H9 (cell line): Measurements from ENCODE around the gene DAAM1. TPM values are rescaled to one million over a fixed set of nuclear protein-coding genes. Genes with fewer than 3 reads are reported as not detected.

ENCODE experiments used
- DNase-seq: peaks from one replicate; pipeline ENCODE4 v3.0.0-alpha.2; 2017
- H2AFZ ChIP-seq: one replicate; pipeline ENCODE4 v1.6.1; 2013; ENCODE audit warnings: mild to moderate bottlenecking, low read length, control low read depth, moderate library complexity
- H2AK5ac ChIP-seq: 2 replicates; pipeline ENCODE4 v1.6.1; 2013; ENCODE audit warnings: low read length, control low read depth, mixed read lengths; ENCODE audit not compliant: insufficient read length
- H2BK120ac ChIP-seq: one replicate; pipeline ENCODE4 v1.6.1; 2013; ENCODE audit warnings: low read depth, mild to moderate bottlenecking, low read length, control low read depth, inconsistent platforms; ENCODE audit not compliant: poor library complexity, severe bottlenecking
- H2BK12ac ChIP-seq: 2 replicates; pipeline ENCODE4 v1.6.1; 2013; ENCODE audit warnings: low read length, control low read depth, mixed read lengths, low read depth; ENCODE audit not compliant: insufficient read length
- H2BK15ac ChIP-seq: 2 replicates; pipeline ENCODE4 v1.6.1; 2013; ENCODE audit warnings: low read depth, low read length, control low read depth
- H2BK20ac ChIP-seq: one replicate; pipeline ENCODE4 v1.6.1; 2013; ENCODE audit warnings: low read depth, mild to moderate bottlenecking, low read length, control low read depth, inconsistent platforms; ENCODE audit not compliant: poor library complexity, severe bottlenecking
- H2BK5ac ChIP-seq: 2 replicates; pipeline ENCODE4 v1.6.1; 2013; ENCODE audit warnings: low read length, control low read depth, mixed read lengths; ENCODE audit not compliant: insufficient read length
- H3K14ac ChIP-seq: 2 replicates; pipeline ENCODE4 v1.6.1; 2013; ENCODE audit warnings: low read length, control low read depth; ENCODE audit not compliant: insufficient read depth
- H3K18ac ChIP-seq: 2 replicates; pipeline ENCODE4 v1.6.1; 2013; ENCODE audit warnings: low read depth, mild to moderate bottlenecking, mixed read lengths, low read length, control low read depth; ENCODE audit not compliant: insufficient read length
- H3K23ac ChIP-seq: 2 replicates; pipeline ENCODE4 v1.6.1; 2013; ENCODE audit warnings: low read length, control low read depth, mixed read lengths, low read depth; ENCODE audit not compliant: insufficient read length
- H3K23me2 ChIP-seq: 2 replicates; pipeline ENCODE4 v1.6.1; 2013; ENCODE audit warnings: low read depth, mild to moderate bottlenecking, mixed read lengths, low read length, control low read depth; ENCODE audit not compliant: insufficient read length, poor library complexity, severe bottlenecking
- H3K27ac ChIP-seq: 2 replicates; pipeline ENCODE4 v1.5.1; 2013; ENCODE audit warnings: low read length, control low read depth, mixed read lengths, low read depth; ENCODE audit not compliant: insufficient read length
- H3K27me3 ChIP-seq: 2 replicates; pipeline ENCODE4 v1.6.1; 2013; ENCODE audit warnings: low read length, control low read depth, inconsistent platforms; ENCODE audit not compliant: insufficient read depth
- H3K4ac ChIP-seq: 2 replicates; pipeline ENCODE4 v1.6.1; 2013; ENCODE audit warnings: low read depth, mild to moderate bottlenecking, control low read depth, inconsistent platforms, low read length, moderate library complexity
- H3K4me1 ChIP-seq: 2 replicates; pipeline ENCODE4 v1.6.1; 2013; ENCODE audit warnings: low read length, control low read depth, inconsistent platforms; ENCODE audit not compliant: insufficient read depth
- H3K4me2 ChIP-seq: 2 replicates; pipeline ENCODE4 v1.6.1; 2013; ENCODE audit warnings: low read length, control low read depth, mixed read lengths; ENCODE audit not compliant: insufficient read length, insufficient read depth
- H3K56ac ChIP-seq: 2 replicates; pipeline ENCODE4 v1.6.1; 2013; ENCODE audit warnings: low read depth, mild to moderate bottlenecking, mixed read lengths, low read length, control low read depth; ENCODE audit not compliant: insufficient read length
- H3K79me1 ChIP-seq: 2 replicates; pipeline ENCODE4 v1.6.1; 2013; ENCODE audit warnings: low read depth, mild to moderate bottlenecking, moderate library complexity, low read length, control low read depth, inconsistent platforms; ENCODE audit not compliant: insufficient read depth, poor library complexity, severe bottlenecking
- H3K79me2 ChIP-seq: 2 replicates; pipeline ENCODE4 v1.6.1; 2013; ENCODE audit warnings: low read length, control low read depth, inconsistent platforms; ENCODE audit not compliant: insufficient read depth
- H3K9ac ChIP-seq: 2 replicates; pipeline ENCODE4 v1.6.1; 2013; ENCODE audit warnings: low read length, control low read depth, mixed read lengths; ENCODE audit not compliant: insufficient read length; ENCODE audit errors: extremely low read depth
- H3K9me3 ChIP-seq: one replicate; pipeline ENCODE4 v1.6.1; 2013; ENCODE audit warnings: low read depth, low read length, inconsistent platforms; ENCODE audit not compliant: control insufficient read depth
- H3T11ph ChIP-seq: one replicate; pipeline ENCODE4 v1.6.1; 2013; ENCODE audit warnings: mild to moderate bottlenecking, low read length, control low read depth, inconsistent platforms
- H4K20me1 ChIP-seq: one replicate; pipeline ENCODE4 v1.6.1; 2013; ENCODE audit not compliant: control insufficient read depth, insufficient read length, insufficient read depth
- H4K5ac ChIP-seq: 2 replicates; pipeline ENCODE4 v1.6.1; 2013; ENCODE audit warnings: low read depth, mild to moderate bottlenecking, mixed read lengths, low read length, control low read depth; ENCODE audit not compliant: insufficient read length
- H4K8ac ChIP-seq: replicated peaks from 2 replicates; pipeline ENCODE4 v1.6.1; 2013; ENCODE audit warnings: low read length, control low read depth, mixed read lengths, low read depth; ENCODE audit not compliant: insufficient read length
- H4K91ac ChIP-seq: 2 replicates; pipeline ENCODE4 v1.6.1; 2013; ENCODE audit warnings: low read depth, mild to moderate bottlenecking, moderate library complexity, mixed read lengths, low read length, control low read depth; ENCODE audit not compliant: insufficient read length
- H3K27ac Mint-ChIP-seq, 3 experiments: 2 replicates in 2 of 3; 3 replicates in 1 of 3; pipeline ENCODE4 v1.8.0; 2020 to 2021; ENCODE audit warnings: mixed read lengths in 3 of 3, mild to moderate bottlenecking in 1 of 3, moderate library complexity in 1 of 3
- H3K27me3 Mint-ChIP-seq: 2 replicates; pipeline ENCODE4 v1.8.0; 2021; ENCODE audit warnings: low read depth, mild to moderate bottlenecking, moderate library complexity, mixed read lengths
- H3K36me3 Mint-ChIP-seq, 3 experiments: 2 replicates in 2 of 3; 3 replicates in 1 of 3; pipeline ENCODE4 v1.8.0; 2020 to 2021; ENCODE audit warnings: low read depth in 3 of 3, mixed read lengths in 3 of 3; ENCODE audit not compliant: insufficient read depth in 1 of 3
- H3K4me1 Mint-ChIP-seq, 2 experiments: 2 replicates each; pipeline ENCODE4 v1.8.0; 2020; ENCODE audit warnings: mixed read lengths in 2 of 2
- H3K4me3 Mint-ChIP-seq, 2 experiments: 2 replicates in 1 of 2; 3 replicates in 1 of 2; pipeline ENCODE4 v1.8.0; 2020 to 2021; ENCODE audit warnings: mild to moderate bottlenecking in 2 of 2, mixed read lengths in 2 of 2, moderate library complexity in 1 of 2
- H3K9me3 Mint-ChIP-seq, 2 experiments: 2 replicates in 1 of 2; 3 replicates in 1 of 2; pipeline ENCODE4 v1.8.0; 2020; ENCODE audit warnings: mild to moderate bottlenecking in 2 of 2, mixed read lengths in 2 of 2, moderate library complexity in 1 of 2
- CTCF ChIP-seq: fragments of 200-600 bp; sonication (generic); conservative IDR thresholded peaks from 3 replicates; pipeline ENCODE4 v1.8.0; 2021; ENCODE audit warnings: antibody characterized with exemption, mild to moderate bottlenecking
- WGBS: extraction: QIAGEN DNeasy Blood & Tissue Kit; methylation state at CpG from one replicate; pipeline ENCODE4 v1.1.7; 2013; ENCODE audit warnings: missing lambda C conversion rate, low lambda C conversion rate, mixed read lengths; ENCODE audit not compliant: insufficient read length; ENCODE audit errors: extremely low coverage; 5-methylcytosine and 5-hydroxymethylcytosine counted together
- total RNA-seq: library from RNA; stranded (reverse); gene quantifications from 2 replicates; pipeline ENCODE4 v1.2.1, GENCODE V29; 2021

DAAM1 gene
- total RNA-seq, 1 experiment from 2014 or later: 19.5 TPM

GRCh38 chr14:59292028-59292427 is 103.6 kb downstream of the DAAM1 start:
- Histone ChIP-seq H3K79me1 (no peaks in the 10 kb centered on the region), H3K23ac (no peak overlapping the region), H2BK12ac (no peak overlapping the region), H3K18ac (no peak overlapping the region), H4K91ac (no peak overlapping the region), H3K9ac (no peak overlapping the region), H3K4me2 (no peak overlapping the region), H2BK15ac (no peak overlapping the region), H4K5ac (no peak overlapping the region), H4K20me1 (no peaks in the 10 kb centered on the region), H3K79me2 (no peaks in the 10 kb centered on the region), H3K4ac (no peak overlapping the region), H2BK20ac (no peak overlapping the region), H4K8ac (no peak overlapping the region), H2AK5ac (no peak overlapping the region), H3K27me3 (no peaks in the 10 kb centered on the region), H3K14ac (no peak overlapping the region), H3K9me3 (no peaks in the 10 kb centered on the region), H2BK120ac (no peak overlapping the region), H2BK5ac (no peak overlapping the region), H3T11ph (no peak overlapping the region), H3K4me1 (no peaks in the 10 kb centered on the region), H2AFZ (no peak overlapping the region), H3K23me2 (no peaks in the 10 kb centered on the region), H3K27ac (no peak overlapping the region), H3K56ac (no peak overlapping the region)
- Mint-ChIP-seq H3K36me3 (peaks cover 3 to 10% (median 9%) of the 10 kb centered on the region in 3 experiments; a peak in 6 of 7 replicates), H3K9me3 (no peaks in the 10 kb centered on the region), H3K4me3 (no peak overlapping the region), H3K27ac (no peak overlapping the region), H3K4me1 (no peaks in the 10 kb centered on the region), H3K27me3 (no peaks in the 10 kb centered on the region)
- WGBS: no CpG with 5 or more reads among the region's 1 CpG
- no peak for TF ChIP-seq CTCF
- no peak for DNase-seq
